ENCODE data around the gene KIAA0753. TPM values are rescaled to one million over a fixed set of nuclear protein-coding genes. Genes with fewer than 3 reads are reported as not detected.

KIAA0753 gene
- total RNA-seq, result 21.5 and 23.5 TPM in 2 replicates

GRCh38 chr17:6640536-6641246 lies at the start of gene KIAA0753, which contains the start of gene TXNDC17:
Gene KIAA0753, minus strand, starts transcription at chr17:6640711. Its CDS starts 5,608 bp downstream, at chr17:6635103.
Gene TXNDC17, plus strand, starts transcription at chr17:6641060. Its CDS starts 23 bp downstream, at chr17:6641083.

DNA sequence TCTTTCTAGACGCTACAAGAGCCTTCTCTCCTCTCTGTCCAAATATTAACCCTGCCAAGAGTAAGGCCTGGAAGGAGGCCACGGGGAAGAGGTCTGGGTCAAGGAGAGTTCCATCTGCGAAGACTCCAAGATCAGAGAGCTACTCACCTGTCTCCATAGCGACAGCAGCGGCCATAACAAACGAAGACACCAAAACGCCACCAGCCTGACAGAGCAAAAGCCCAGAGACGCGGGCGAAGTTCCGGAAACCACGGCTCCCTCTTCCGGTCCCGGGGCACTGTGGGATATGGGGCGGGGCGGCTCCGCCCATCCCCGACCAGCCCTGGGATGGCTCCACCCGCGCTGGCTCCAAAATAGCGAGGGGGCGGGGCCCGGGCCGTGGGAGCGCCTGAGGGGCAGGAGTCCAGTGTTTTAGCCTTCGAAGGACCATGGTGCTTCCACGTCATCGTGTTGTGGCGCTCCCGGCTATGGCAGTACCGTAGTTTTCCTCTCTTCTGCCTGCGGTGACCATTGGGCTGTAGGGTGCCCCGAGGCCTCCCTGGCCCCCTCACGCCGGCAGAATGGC lies 10.9 kb upstream of the KIAA0753 start, which contains the start of the genes C17orf100 and MED31:
Gene C17orf100, plus strand, starts transcription at position 409 of the 565 bp plus-strand sequence. Its CDS starts 152 bp downstream, at position 561.
Gene MED31, minus strand, starts transcription at position 252 of the 565 bp plus-strand sequence. Its CDS starts 77 bp downstream, at position 175.

GRCh38 chr17:6556121-6557039 lies 84.1 kb downstream of the KIAA0753 start, which contains the start of gene PITPNM3:
Gene PITPNM3, minus strand, starts transcription at chr17:6556555. Its CDS starts 149 bp downstream, at chr17:6556406.

Small RNA genes within 50 kb of the gene (small RNA-seq; reads per million reads assigned to genes)
- gene MIR4520-1 (not detected), gene RNA5SP435 (2.0 reads per million, percentile 50 among the genes with 10 or more reads in this experiment)

Other genes starting within 250 kb of the KIAA0753 start
- not detected in 2 replicates for gene AIPL1, start 205.6 kb downstream of the KIAA0753 start, total RNA-seq
- gene PIMREG, start 196.3 kb downstream of the KIAA0753 start, total RNA-seq, result 23.3 and 34.9 TPM in 2 replicates
- 1.3 and 2.8 TPM in 2 replicates for gene PITPNM3, start 84.2 kb downstream of the KIAA0753 start, total RNA-seq
- 171 and 184 TPM in 2 replicates for gene TXNDC17, start 349 bp upstream of the KIAA0753 start, total RNA-seq
- 24.3 and 26.9 TPM in 2 replicates for gene MED31, start 10.9 kb upstream of the KIAA0753 start, total RNA-seq
- 0.22 and 0.53 TPM in 2 replicates for gene C17orf100, start 11.1 kb upstream of the KIAA0753 start, total RNA-seq
- not detected in 2 replicates for gene SLC13A5, start 72.7 kb upstream of the KIAA0753 start, total RNA-seq
- 12.8 and 19.9 TPM in 2 replicates for gene XAF1, start 115.3 kb upstream of the KIAA0753 start, total RNA-seq
- 0.93 and 2.9 TPM in 2 replicates for gene FBXO39, start 135.5 kb upstream of the KIAA0753 start, total RNA-seq
- not detected in 2 replicates for gene TEKT1, start 191.0 kb upstream of the KIAA0753 start, total RNA-seq